GM18858 (cell line): ENCODE measurements around the gene SYCN.
"Not testable (repeated sequence)": the region's sequence is repeated elsewhere in the genome, so short reads cannot be mapped to it uniquely, and the experiment has no call there.

ENCODE experiments used
- ATAC-seq: cut with Tn5 transposase; IDR thresholded peaks from one replicate; pipeline ENCODE4 v1.9.1; 2021; ENCODE audit not compliant: unreplicated experiment

Gene SYCN

DNA sequence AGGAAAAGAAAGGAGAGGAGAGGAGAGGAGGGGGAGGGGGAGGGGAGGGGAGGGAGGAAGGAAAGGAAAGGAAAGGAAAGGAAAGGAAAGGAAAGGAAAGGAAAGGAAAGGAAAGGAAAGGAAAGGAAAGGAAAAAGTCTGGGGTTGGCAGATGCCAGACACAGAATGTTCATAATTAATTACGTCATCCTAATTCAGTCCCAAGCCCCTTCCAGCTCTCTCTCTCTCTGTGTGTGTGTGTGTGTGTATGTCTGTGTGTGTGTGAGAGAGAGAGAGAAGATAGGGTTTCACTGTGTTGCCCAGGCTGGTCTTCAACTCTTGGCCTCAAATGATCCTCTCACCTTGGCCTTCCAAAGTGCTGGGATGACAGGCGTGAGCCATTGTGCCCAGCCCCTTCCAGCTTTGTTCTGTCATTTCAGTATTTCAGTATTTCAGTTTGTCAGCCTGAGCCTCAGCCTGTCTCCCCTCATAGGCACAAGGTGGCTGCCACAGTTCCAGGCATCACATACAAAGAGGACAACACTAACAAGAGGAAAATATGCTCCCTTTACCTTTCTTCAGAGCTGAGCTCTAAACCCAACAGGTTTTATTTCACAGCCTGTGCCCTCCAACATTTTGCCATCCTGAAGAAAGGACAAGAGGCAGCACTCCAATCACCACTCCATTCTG lies 26.2 kb upstream of the SYCN start:
- ATAC-seq = no peak

DNA sequence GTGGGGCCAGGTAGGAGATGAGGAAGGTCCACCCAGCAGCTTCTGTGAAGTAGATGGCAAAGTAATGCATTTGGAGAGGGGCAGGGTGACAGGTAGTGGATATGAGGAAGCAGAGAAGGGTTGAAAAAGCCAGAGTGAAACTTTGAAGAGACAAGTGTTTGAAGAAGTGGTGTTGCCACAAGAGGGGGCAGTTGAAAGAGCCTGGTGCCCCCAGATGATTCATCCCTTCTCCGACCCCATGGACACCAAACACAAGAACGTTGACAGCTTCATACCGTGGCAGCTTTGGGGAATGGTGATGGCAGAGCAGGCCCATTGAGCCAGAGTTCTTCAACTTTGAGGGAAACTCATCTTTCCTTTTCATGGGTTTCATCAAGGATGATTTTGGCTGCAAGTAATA lies 20.8 kb upstream of the SYCN start:
- no peak for ATAC-seq

DNA sequence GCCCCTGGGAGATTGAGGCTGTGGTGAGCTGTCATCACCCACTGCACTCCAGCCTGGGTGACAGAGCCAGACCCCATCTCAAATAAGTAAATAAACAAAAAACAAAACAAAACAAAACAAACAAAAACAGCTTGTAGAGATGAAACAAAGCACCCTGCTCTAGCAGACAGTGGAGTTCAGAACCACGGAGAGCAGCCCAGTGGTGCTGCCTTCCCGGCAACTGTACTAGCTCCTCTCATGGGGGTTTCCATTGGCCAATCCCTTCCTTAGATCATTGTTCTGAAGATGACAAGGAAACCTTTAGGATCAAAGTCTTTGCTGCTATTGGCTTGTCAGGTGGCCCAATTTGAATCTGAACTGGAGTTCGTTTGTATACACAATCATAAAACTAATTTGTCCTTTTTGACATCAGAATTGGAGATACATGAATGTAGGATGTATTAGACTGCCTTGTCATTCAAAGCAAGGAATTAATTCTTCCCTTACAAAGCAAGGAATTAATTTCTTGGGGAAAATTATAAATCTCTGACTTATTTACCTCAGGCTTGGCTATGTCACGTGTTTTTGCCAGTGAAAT lies 19.7 kb upstream of the SYCN start:
- ATAC-seq = no peak

DNA sequence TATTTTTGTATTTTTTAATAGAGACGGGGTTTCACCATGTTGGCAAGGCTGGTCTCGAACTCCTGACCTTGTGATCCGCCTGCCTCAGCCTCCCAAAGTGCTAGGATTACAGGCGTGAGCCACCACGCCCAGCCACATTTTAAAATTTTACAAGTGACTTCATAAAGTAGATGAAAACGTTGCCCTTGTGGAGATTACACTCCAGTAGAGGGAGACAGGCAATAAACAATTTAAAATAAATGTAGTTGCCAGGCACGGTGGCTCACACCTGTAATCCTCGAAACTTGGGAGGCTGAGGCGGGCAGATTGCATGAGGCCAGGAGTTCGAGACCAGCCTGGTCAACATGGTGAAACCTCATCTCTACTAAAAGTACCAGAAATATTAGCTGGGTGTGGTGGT lies 15.0 kb upstream of the SYCN start:
- ATAC-seq = not testable (repeated sequence)

DNA sequence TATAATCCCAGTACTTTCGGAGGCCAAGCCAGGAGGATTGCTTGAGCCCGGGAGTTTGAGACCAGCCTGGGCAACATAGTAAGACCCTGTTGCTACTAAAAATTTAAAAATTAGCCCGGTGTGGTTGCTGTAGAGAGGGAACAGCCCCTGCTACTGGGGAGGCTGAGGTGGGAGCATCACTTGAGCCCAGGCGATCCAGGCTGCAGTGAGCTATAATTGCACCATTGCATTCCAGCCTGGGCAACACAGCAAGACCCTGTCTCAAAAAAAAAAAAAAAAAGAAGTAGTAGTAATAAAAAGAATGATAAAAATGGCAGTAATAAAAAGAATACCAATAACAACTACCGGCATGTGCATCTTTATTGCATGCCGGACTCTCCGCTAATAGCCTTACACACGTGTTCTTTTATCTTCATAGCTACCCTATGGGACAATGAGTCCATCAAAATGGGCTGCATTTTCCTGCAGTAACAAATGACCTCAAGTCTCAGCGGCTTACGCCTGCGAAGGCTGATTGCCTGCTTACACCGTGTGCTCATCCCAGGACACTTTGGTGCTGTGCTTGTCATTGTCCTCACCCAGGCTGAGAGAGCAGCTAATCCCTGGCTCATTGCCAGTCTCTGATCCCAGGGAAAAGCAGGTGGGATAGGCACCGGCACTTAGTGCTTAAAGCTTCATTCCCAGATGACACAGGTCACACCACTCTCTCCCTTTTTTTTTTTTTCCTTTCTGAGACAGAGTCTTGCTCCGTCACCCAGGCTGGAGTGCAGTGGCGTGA lies 14.4 kb upstream of the SYCN start:
- ATAC-seq = no peak

DNA sequence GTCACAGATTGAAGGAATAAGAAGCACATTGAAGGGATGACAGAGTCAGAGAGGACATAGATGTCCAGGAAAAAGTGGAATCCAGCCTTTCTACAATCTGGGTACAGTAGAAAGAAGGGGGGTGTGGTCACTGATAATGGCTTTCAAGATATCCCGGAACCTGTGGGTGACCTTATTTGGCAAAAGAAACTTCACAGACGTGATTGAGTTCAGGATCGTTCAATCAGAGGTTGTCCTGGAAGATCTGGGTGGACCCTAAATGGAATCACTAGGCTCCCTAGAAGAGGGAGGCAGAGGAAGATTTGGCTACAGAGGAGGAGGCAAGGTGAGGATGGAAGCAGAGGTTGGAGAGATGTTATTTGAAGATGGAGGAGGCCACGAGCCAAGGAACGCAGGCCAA lies 13.0 kb upstream of the SYCN start:
- ATAC-seq = no peak

DNA sequence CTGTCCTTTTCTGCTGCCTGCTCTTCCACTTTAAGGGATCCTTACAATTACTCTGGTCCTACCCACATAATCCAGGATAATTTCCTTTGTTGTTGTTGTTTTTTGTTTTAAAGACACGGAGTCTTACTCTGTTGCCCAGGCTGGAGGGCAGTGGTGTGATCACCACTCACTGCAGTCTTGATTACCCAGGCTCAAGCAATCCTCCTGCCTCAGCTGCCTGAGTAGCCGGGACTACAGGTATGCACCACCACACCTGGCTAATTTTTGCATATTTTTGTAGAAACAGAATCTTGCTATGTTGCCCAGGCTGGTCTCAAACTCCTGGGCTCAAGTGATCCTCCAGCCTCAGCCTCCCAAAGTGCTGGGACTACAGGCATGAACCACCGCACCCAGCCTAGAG lies 11.3 kb upstream of the SYCN start:
- ATAC-seq = not testable (repeated sequence)

DNA sequence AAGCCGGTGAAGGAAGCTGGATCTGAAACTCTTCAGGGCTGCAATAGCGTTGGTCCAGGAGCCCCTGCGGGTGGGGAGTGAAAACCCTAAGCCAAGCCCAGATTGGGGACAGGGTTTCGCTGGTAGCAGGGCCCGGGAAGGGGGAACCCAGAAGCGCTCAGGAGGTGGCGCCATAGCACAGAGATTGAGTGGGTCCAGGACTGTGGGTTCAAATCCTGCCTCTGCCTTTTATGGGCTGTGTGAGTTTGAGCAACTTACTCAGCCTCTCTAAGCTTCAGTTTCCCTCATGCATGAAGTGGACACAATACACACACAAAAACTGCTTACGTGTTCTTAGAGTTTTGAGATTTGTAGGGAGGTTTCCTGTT lies 8.3 kb upstream of the SYCN start:
- ATAC-seq = no peak

DNA sequence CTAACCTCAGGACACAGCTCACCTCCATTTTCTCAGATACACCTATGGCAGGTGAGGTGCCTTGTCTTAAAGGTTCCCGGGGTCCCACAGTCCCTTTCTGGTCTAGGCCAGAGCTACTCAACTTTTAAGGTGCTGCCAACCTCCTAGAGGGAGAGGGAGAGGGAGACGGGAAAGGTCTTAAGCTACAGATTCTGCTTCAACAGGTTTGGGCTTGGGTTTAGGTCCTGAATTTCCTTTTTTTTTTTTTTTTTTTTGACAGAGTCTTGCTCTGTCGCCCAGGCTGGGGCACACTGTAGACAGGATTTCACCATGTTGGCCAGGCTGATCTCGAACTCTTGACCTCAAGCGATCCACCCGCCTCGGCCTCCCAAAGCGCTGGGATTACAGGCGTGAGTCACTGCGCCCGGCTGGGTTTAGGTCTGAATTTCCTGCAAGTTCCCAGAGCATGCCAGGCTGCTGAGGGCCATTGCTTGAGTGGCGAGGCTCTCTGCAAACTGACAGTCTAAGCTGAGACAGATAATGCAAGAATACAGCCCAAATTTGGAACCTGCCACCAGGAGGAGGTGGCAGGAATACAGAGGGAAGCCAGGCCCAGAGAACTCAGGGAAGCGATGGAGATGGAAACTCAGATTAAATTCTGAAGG lies 7.8 kb upstream of the SYCN start:
- ATAC-seq = no peak

DNA sequence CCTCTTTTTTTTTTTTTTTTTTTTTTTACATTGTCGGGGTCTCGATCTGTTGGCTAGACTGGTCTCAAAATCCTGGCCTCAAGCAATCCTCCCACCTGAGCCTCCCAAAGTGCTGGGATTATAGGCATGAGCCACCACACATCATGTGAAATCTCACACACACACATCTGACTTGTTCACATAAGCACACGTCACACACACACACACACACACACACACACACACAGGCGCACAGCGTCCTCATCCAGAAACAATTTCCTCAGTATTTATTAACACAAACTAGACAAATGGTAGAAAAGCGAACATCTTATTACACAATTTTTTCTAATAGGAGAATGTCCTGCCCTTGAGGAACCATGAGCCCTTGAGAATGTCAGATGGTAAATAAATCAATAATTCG lies 5.1 kb upstream of the SYCN start:
- no peak for ATAC-seq

DNA sequence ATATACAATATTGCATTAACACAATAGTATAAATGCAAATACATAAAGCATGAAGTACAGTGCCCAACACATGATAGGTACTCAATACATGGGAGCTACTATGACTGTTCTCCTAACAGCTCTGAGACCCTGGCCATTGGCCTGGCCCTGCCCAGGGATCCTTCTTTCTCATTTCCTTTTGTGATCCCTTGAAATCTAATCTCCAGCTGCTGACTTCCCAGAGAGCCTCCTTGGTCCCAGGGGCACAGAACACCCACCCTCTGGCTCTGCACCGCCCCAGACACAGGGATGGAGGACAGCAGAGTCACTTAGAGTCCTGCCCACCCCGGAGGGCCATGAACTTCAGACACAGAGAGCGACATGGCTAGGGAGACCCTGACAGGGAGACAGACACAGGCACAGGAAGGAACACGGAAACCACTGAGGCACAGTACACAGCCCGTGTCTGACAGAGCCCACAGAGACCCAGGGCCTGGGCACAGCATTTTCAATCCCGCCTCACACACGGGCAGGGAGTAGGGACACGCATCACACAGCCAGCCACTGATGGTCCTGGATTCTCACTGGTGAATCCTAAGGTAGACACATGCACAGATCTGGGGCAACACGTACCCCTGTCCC lies 4.2 kb upstream of the SYCN start:
- no peak for ATAC-seq

DNA sequence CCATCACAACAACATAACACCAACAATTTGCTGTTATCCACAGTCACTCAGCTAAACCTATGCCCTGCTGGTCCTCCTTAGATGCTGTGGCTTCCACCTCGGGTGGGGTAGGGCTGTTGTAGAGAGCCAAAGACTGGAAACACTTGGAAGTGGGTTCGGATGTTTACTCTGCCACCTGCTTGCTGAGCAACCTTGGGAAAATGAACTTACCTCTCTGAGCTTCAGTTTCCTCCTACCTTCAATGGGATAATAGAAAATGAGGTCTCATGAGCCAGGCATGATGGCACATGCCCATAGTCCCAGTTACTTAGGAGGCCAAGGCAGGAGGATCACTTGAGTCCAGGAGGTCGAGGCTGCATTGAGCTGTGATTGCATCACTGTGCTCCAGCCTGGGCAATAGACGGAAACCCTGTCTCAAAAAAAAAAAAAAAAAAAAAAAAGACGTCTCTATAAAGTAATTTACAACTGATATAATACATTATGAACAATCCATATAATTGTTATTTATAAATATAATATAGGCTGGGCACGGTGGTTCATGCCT lies 3.3 kb upstream of the SYCN start:
- ATAC-seq = no peak

DNA sequence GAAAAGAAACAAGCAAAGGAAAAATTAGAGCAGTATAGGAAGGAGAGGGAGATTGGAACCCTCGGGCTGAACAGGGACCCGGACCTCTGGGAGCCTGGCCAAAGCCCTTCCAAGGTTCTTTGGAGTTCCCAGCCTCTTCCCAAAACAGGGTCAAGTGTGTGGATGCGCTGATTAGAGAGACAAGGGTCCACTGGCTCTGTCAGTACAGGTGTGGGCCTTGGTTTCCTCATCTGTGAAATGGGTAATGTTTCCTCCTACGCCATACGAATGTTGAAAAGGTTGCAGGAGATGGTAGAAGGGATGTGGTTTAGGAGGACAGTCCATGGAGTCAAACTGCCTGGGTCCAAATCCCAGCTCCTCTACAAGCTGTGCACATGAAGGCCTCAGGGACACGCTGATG lies 2.1 kb upstream of the SYCN start:
- ATAC-seq = no peak

DNA sequence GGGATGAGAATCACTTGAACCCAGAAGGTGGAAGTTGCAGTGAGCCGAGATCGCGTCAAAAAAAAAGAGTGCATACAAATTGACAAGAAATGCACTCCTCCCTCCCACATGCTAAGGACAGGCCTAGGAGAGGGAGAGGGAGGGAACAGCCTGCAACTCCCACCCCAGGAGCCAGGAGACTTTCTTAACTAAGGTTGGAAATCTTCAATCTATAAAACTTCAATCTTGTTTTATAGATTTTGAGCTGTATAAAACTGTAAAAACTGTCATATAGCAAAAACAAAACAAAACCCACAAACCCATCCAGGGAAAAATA lies 1.3 kb upstream of the SYCN start:
- no peak for ATAC-seq

DNA sequence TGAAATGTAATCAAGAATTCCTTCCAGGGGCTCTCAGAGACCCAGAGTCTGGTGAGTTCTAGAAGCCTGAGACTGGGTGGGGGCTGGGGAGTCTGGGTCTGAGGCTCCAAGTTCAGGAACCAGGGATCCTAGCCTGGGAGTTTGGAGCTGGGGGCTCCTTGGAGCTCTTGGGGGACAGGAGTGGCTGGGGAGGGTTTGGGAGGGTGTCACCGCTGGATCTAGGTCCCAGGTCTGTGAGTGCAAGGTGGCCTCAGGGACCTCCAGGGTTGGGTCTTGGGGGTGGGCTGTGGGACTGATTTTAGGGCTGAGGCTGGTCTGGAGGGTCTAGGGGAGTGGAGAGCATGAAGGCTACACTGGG lies 1.1 kb downstream of the SYCN start:
- no peak for ATAC-seq

DNA sequence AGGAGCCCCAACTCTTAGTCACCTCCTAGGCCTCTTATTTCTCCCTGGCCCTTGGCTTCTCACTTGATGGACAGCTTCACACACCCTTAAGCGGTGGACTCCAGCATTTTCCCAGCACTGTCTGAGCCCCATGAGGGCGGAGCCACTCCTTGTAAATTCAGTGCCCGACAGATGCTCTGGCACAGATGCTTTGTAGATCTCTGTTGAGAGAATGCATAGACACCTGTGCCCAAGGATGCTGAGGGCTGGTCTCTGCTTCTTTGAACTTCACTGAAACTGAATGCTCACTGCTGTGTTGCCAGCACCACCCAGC lies 3.3 kb downstream of the SYCN start:
- ATAC-seq = no peak

DNA sequence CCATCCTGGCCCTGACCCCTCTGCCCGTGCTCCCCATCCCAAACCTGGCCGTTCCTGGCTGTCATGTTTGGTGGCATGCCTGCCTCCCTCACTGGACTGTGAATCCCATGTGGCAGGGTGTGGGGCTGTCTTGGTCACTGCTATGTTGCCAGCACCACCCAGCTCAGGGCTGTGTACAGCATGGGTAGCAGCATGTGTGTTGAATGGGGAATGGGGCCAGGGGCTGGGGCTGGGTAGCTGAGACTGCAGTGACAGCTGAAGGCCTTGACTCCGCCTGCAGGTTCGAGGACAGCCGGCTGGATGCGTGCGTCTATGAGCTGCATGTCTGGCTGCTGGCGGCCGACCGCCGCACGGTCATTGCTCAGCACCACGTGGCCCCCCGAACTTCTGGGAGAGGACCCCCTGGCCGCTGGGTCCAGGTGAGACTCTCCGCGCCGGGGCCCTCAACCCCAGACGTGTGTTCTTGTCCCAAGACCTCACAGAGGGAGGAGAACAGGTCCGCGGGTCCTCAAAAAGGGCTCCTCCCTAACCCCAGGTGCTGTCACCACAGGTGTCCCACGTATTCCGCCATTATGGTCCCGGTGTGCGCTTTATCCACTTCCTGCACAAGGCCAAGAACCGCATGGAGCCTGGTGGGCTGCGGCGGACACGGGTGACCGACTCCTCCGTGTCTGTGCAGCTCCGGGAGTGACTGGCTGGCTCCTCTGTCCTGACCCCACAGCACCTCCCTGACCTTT lies 3.8 kb downstream of the SYCN start:
- ATAC-seq = no peak

DNA sequence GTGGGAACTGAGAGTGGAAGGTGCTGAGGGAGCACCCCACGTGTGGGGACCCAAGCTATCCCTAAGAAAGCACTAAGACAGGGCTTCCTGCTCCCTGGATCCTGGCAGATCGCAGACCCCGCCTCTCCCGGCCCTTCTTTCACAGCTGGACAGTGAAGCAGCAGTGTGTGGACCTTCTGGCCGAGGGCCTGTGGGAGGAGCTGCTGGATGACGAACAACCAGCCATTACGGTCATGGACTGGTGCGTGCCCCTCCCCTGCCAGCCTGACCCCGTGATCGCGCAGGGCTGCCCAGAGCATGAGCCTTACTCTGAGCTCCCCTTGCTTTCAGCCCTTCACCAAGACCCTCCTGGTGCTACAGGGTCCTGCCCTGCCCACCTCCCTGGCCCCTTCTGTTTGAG lies 5.0 kb downstream of the SYCN start:
- no peak for ATAC-seq

DNA sequence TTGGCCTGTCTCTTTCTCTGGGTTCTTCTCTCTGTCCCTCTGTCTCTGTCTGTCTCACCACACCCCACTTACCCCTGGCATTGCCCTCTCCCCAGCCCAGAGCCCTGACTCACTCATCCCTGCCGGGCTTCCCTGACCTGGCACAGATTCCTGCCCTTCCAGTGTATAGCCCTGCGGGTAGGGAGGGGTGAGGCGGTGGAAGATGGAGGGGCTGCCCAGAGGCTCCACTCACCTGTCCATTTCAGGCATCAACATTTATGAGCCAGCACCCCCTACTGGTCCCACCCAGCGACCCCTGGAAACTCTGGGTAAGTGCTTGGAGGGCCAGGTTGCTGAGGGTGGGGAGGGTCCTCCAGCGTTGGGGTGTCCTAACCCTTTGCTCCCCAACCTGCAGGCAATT lies 6.3 kb downstream of the SYCN start:
- no peak for ATAC-seq

DNA sequence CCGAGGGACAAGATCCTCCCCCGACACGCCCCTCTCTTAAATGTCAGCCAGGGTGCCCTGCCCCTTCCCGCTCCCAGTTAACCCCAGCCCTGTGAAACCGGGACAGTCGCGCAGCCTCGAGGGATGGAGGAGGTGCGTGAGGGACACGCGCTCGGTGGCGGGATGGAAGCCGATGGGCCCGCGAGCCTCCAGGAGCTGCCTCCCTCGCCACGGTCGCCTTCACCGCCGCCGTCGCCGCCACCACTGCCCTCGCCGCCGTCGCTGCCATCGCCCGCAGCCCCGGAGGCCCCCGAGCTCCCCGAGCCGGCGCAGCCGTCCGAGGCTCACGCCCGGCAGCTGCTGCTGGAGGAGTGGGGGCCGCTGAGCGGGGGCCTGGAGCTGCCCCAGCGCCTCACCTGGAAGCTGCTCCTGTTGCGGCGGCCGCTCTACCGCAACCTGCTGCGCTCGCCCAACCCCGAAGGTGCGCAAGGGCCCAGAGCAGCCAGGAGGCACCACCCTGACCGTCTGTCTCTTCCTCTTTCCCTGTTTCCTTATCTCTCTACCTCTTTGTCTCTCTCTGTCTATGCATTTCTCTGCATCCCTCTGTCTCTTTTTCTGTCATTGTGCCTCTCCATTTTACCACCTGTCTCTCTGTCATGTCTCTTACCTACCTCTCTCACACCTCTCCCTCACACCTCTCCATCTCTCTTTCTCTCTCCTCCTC lies 7.1 kb downstream of the SYCN start, which contains the start of gene NCCRP1:
NCCRP1 (plus strand) TSS at position 105 of the 703 bp plus-strand sequence; CDS start at position 124, 19 bp downstream.
- no peak for ATAC-seq
